Measurements from ENCODE around the gene HHIP. TPM values are rescaled to one million over a fixed set of nuclear protein-coding genes. Genes with fewer than 3 reads are reported as not detected.

The HHIP gene
- total RNA-seq, 1 donor = 0.72 TPM

GRCh38 chr4:144733566-144733965, 87.6 kb downstream of the HHIP start:
- Histone ChIP-seq H3K9me3 (ENCODE audit: low read depth, low read length) (no peaks in the 10 kb centered on the region), H2AFZ (ENCODE audit: low read length) (no peak overlapping the region), H3K4me1 (ENCODE audit: insufficient read depth, low read length) (no peaks in the 10 kb centered on the region), H3K36me3 (ENCODE audit: insufficient read depth, low read length) (no peaks in the 10 kb centered on the region), H3K4me3 (ENCODE audit: insufficient read depth, low read length) (no peak overlapping the region), H4K20me1 (ENCODE audit: insufficient read depth, low read length) (no peaks in the 10 kb centered on the region), H3K27ac (ENCODE audit: low read depth, low read length) (no peak overlapping the region), H3K79me2 (ENCODE audit: insufficient read depth, low read length) (no peaks in the 10 kb centered on the region), H3K27me3 (ENCODE audit: insufficient read depth, low read length) (no peaks in the 10 kb centered on the region), H3K4me2 (ENCODE audit: insufficient read depth, low read length) (no peak overlapping the region)
- DNase-seq (ENCODE audit: insufficient read length, low spot score, missing footprints) = no peak
- TF ChIP-seq CTCF (IDR thresholded peaks at IDR 0.05; ENCODE audit: extremely low read depth, low read depth, low read length) = no peak

GRCh38 chr4:144734522-144734921, 88.6 kb downstream of the HHIP start:
- Histone ChIP-seq H3K9me3 (ENCODE audit: low read depth, low read length) (no peaks in the 10 kb centered on the region), H3K79me2 (ENCODE audit: insufficient read depth, low read length) (no peaks in the 10 kb centered on the region), H4K20me1 (ENCODE audit: insufficient read depth, low read length) (no peaks in the 10 kb centered on the region), H3K27ac (ENCODE audit: low read depth, low read length) (no peak overlapping the region), H3K36me3 (ENCODE audit: insufficient read depth, low read length) (no peaks in the 10 kb centered on the region), H3K27me3 (ENCODE audit: insufficient read depth, low read length) (no peaks in the 10 kb centered on the region), H3K4me2 (ENCODE audit: insufficient read depth, low read length) (peak overlapping the region; percentile 12), H3K4me3 (ENCODE audit: insufficient read depth, low read length) (no peak overlapping the region), H3K4me1 (ENCODE audit: insufficient read depth, low read length) (no peaks in the 10 kb centered on the region), H2AFZ (ENCODE audit: low read length) (no peak overlapping the region)
- no peak for DNase-seq (ENCODE audit: insufficient read length, low spot score, missing footprints)
- no peak for TF ChIP-seq CTCF (IDR thresholded peaks at IDR 0.05; ENCODE audit: extremely low read depth, low read depth, low read length)

GRCh38 chr4:144738649-144739048, 92.7 kb downstream of the HHIP start:
- no peaks in the 10 kb centered on the region for H3K79me2 ChIP-seq (ENCODE audit: insufficient read depth, low read length)
- H3K9me3 ChIP-seq (ENCODE audit: low read depth, low read length) = no peaks in the 10 kb centered on the region
- no peak for TF ChIP-seq CTCF (IDR thresholded peaks at IDR 0.05; ENCODE audit: extremely low read depth, low read depth, low read length)
- no peak overlapping the region for H3K4me3 ChIP-seq (ENCODE audit: insufficient read depth, low read length)
- no peaks in the 10 kb centered on the region for H3K36me3 ChIP-seq (ENCODE audit: insufficient read depth, low read length)
- no peak overlapping the region for H2AFZ ChIP-seq (ENCODE audit: low read length)
- no peak overlapping the region for H3K4me2 ChIP-seq (ENCODE audit: insufficient read depth, low read length)
- H4K20me1 ChIP-seq (ENCODE audit: insufficient read depth, low read length) = no peaks in the 10 kb centered on the region
- H3K27me3 ChIP-seq (ENCODE audit: insufficient read depth, low read length) = no peaks in the 10 kb centered on the region
- H3K27ac ChIP-seq (ENCODE audit: low read depth, low read length) = no peak overlapping the region
- no peaks in the 10 kb centered on the region for H3K4me1 ChIP-seq (ENCODE audit: insufficient read depth, low read length)
- no peak for DNase-seq (ENCODE audit: insufficient read length, low spot score, missing footprints)

- no peak for DNase-seq (ENCODE audit: insufficient read length, low spot score, missing footprints)
- no peak for TF ChIP-seq CTCF (IDR thresholded peaks at IDR 0.05; ENCODE audit: extremely low read depth, low read depth, low read length)
- no peak overlapping the region for H3K27ac ChIP-seq (ENCODE audit: low read depth, low read length)
- no peaks in the 10 kb centered on the region for H3K27me3 ChIP-seq (ENCODE audit: insufficient read depth, low read length)
- no peak overlapping the region for H3K4me3 ChIP-seq (ENCODE audit: insufficient read depth, low read length)
- H3K9me3 ChIP-seq (ENCODE audit: low read depth, low read length) = no peaks in the 10 kb centered on the region
- H3K4me2 ChIP-seq (ENCODE audit: insufficient read depth, low read length) = no peak overlapping the region
- H3K4me1 ChIP-seq (ENCODE audit: insufficient read depth, low read length) = no peaks in the 10 kb centered on the region
- no peaks in the 10 kb centered on the region for H3K79me2 ChIP-seq (ENCODE audit: insufficient read depth, low read length)
- H2AFZ ChIP-seq (ENCODE audit: low read length) = no peak overlapping the region
- no peaks in the 10 kb centered on the region for H3K36me3 ChIP-seq (ENCODE audit: insufficient read depth, low read length)
- no peaks in the 10 kb centered on the region for H4K20me1 ChIP-seq (ENCODE audit: insufficient read depth, low read length)
These were observed 93.6 kb downstream of the HHIP start for GRCh38 chr4:144739511-144740033.

Measured in osteoblast (primary cell).